ENCODE data around the gene PMM1. TPM values are rescaled to one million over a fixed set of nuclear protein-coding genes. Genes with fewer than 3 reads are reported as not detected.
A peak's percentile ranks its signal among the peaks of the same experiment; 100 is the strongest.

PMM1 gene
- total RNA-seq, 4 donors from 2014 or later = 37.4 to 54.2 (median 39.3) TPM

GRCh38 chr22:41567512-41567768 is 22.2 kb downstream of the PMM1 start:
- no peak overlapping the region for H3K4me3 ChIP-seq
- no peak for TF ChIP-seq EP300 (IDR thresholded peaks at IDR 0.05)
- no peak for TF ChIP-seq POLR2AphosphoS5 (IDR thresholded peaks at IDR 0.05)
- no peak for TF ChIP-seq CTCF (IDR thresholded peaks at IDR 0.05)
- TF ChIP-seq POLR2A (IDR thresholded peaks at IDR 0.05; ENCODE audit: low read depth) = no peak
- intact Hi-C loops (cut with DNase I) = no loop called here
- H3K36me3 ChIP-seq = peaks cover 0 to 13% (median 0%) of the 10 kb centered on the region in 4 donors
- no peaks in the 10 kb centered on the region for H3K9me3 ChIP-seq
- WGBS = 48% methylated on average over 3 of the region's 3 CpGs
- H3K27me3 ChIP-seq = no peaks in the 10 kb centered on the region
- DNase-seq (ENCODE audit: extremely low spot score) = no peak
- peak overlapping the region in 2 of 4 donors; percentile 71 to 74 for H3K27ac ChIP-seq (replicated peaks in 1 of 4)
- H3K4me1 ChIP-seq = peaks cover 25 to 44% (median 38%) of the 10 kb centered on the region in 4 donors

DNA sequence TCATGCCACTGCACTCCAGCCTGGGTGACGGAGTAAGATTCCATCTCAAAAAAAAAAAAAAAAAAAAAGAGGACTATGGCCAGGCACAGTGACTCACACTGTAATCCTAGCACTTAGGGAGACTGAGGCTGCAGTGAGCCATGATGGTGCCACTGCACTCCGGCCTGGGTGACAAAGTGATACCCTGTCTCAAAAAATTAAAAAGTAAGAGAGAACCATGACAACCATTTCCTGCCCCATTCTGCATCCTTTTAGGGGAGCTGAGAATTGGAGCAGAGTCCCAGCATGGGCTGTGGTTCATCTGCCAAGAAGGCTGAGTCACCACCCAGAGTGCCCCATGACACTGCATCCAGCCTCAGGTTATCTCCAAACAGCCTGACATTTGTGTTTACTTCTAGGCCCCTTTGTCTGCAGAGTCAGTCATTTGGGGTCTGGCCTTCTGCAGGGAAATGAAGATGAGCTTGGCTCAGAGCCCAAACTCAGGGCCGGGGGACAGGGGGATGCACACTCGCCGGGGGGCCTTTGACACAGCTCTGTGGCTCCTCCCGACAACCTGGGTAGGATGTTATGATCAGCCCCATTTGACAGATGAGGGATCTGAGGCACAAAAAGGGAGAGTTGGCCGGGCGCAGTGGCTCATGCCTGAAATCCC is 24.1 kb downstream of the PMM1 start:
- intact Hi-C loops (cut with DNase I) = no loop called here
- 33% methylated on average over 6 of the region's 8 CpGs for WGBS
- Histone ChIP-seq H3K27me3 (no peaks in the 10 kb centered on the region), H3K36me3 (peaks cover 0 to 3% (median 0%) of the 10 kb centered on the region in 4 donors), H3K4me1 (peaks cover 25 to 63% (median 57%) of the 10 kb centered on the region in 4 donors), H3K27ac (replicated peaks in 1 of 4) (peak overlapping the region; percentile 56 to 74 (median 66)), H3K9me3 (no peaks in the 10 kb centered on the region), H3K4me3 (no peak overlapping the region)
- DNase-seq (ENCODE audit: extremely low spot score) = no peak
- TF ChIP-seq EP300 (IDR thresholded peaks at IDR 0.05) (no peak), CTCF (IDR thresholded peaks at IDR 0.05) (no peak), POLR2AphosphoS5 (IDR thresholded peaks at IDR 0.05) (peak in 1 of 2 donors; percentile 35)

DNA sequence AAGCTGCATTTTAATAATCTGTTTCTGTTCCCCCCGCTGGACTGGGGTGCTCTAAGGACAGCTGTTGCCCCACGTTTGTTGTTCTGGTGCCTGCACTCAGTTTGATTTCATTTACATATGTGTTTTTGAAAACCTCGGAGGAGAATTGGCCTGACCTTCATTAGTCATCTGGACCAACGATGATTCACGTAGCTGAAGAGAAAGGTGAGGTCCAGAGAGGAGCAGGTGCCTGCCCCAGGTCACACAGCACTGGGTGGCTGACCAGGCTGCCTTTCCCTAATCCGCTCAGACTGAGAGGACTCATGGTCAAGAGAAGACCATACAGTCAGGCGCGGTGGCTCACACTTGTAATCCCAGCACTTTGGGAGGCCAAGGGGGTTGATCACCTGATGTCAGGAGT is 25.1 kb downstream of the PMM1 start:
- WGBS = 87% methylated on average over 8 of the region's 8 CpGs
- TF ChIP-seq EP300 (IDR thresholded peaks at IDR 0.05) = no peak
- TF ChIP-seq POLR2A (IDR thresholded peaks at IDR 0.05; ENCODE audit: low read depth) = no peak
- TF ChIP-seq CTCF (IDR thresholded peaks at IDR 0.05) = no peak
- no peak for TF ChIP-seq POLR2AphosphoS5 (IDR thresholded peaks at IDR 0.05)
- H3K36me3 ChIP-seq = peaks cover 0 to 3% (median 0%) of the 10 kb centered on the region in 4 donors
- H3K27ac ChIP-seq (replicated peaks in 1 of 4) = peak overlapping the region; percentile 56 to 74 (median 66)
- H3K4me1 ChIP-seq = peaks cover 27 to 73% (median 66%) of the 10 kb centered on the region in 4 donors
- H3K9me3 ChIP-seq = no peaks in the 10 kb centered on the region
- H3K27me3 ChIP-seq = no peaks in the 10 kb centered on the region
- DNase-seq (ENCODE audit: extremely low spot score) = no peak
- intact Hi-C loops (cut with DNase I) = no loop called here
- no peak overlapping the region for H3K4me3 ChIP-seq

GRCh38 chr22:41563051-41563711 is 26.5 kb downstream of the PMM1 start:
- H3K4me3 ChIP-seq = no peak overlapping the region
- no peaks in the 10 kb centered on the region for H3K27me3 ChIP-seq
- intact Hi-C loops (cut with DNase I) = no loop called here
- H3K9me3 ChIP-seq = no peaks in the 10 kb centered on the region
- DNase-seq (ENCODE audit: extremely low spot score) = no peak
- H3K27ac ChIP-seq (replicated peaks in 1 of 4) = peak overlapping the region; percentile 51 to 76 (median 74)
- peak; percentile 9 to 15 for TF ChIP-seq POLR2AphosphoS5 (IDR thresholded peaks at IDR 0.05)
- TF ChIP-seq EP300 (IDR thresholded peaks at IDR 0.05) = no peak
- H3K4me1 ChIP-seq = peaks cover 28 to 78% (median 69%) of the 10 kb centered on the region in 4 donors
- H3K36me3 ChIP-seq = peaks cover 0 to 3% (median 0%) of the 10 kb centered on the region in 4 donors
- 44% methylated on average over 8 of the region's 10 CpGs for WGBS

- Histone ChIP-seq H3K4me3 (no peak overlapping the region), H3K27ac (replicated peaks in 1 of 4) (peak overlapping the region; percentile 51 to 76 (median 74)), H3K9me3 (no peaks in the 10 kb centered on the region), H3K36me3 (peaks cover 0 to 3% (median 0%) of the 10 kb centered on the region in 4 donors), H3K4me1 (peaks cover 36 to 82% (median 76%) of the 10 kb centered on the region in 4 donors), H3K27me3 (no peaks in the 10 kb centered on the region)
- intact Hi-C loops (cut with DNase I) = no loop called here
- 79% methylated on average over 4 of the region's 4 CpGs for WGBS
- TF ChIP-seq POLR2AphosphoS5 (IDR thresholded peaks at IDR 0.05) (no peak), POLR2A (IDR thresholded peaks at IDR 0.05; ENCODE audit: low read depth) (no peak), CTCF (IDR thresholded peaks at IDR 0.05) (no peak), EP300 (IDR thresholded peaks at IDR 0.05) (no peak)
- no peak for DNase-seq (ENCODE audit: extremely low spot score)
Observed at GRCh38 chr22:41562461-41562860, 27.2 kb downstream of the PMM1 start.

Data from esophagus muscularis mucosa (tissue), 4 donors.